Left renal pelvis (tissue), 4 donors: ENCODE measurements around the gene CCNY. TPM values are rescaled to one million over a fixed set of nuclear protein-coding genes. Genes with fewer than 3 reads are reported as not detected.

Experiments
- DNase-seq, 4 donors: peaks; one replicate each; pipeline ENCODE4 v3.0.0-alpha.2; 2013; ENCODE audit warnings: low read depth in 4 of 4, low spot score in 3 of 4
- polyA plus RNA-seq, 4 donors: library from polyadenylated mRNA; unstranded; fragments of 120-200 nt; gene quantifications; one replicate each; pipeline ENCODE4 v1.2.1, GENCODE V29; 2013; ENCODE audit not compliant: insufficient read length in 4 of 4

The CCNY gene
- polyA plus RNA-seq, 4 donors: 91.7 to 114 (median 110) TPM

DNA sequence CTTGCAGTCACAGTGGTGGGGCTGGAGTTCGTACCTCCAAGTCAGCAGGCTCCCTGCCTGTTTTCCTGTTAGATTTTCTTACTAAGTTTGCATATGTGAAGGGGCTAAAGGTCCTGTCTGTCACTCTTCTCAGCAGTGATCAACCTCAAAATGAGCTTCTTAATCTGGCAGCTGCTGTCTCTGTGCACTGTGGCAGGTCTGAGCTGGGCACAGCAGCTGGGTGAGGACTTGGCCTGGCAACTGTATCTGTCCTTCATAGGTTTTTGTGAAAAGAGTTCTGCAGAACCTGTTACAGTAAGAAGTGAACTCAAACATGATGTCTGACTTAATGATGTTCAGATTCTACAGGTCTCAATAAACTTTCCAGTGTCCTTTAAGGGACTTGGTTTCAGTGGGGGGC is 237.5 kb downstream of the CCNY start:
- no peak for DNase-seq

DNA sequence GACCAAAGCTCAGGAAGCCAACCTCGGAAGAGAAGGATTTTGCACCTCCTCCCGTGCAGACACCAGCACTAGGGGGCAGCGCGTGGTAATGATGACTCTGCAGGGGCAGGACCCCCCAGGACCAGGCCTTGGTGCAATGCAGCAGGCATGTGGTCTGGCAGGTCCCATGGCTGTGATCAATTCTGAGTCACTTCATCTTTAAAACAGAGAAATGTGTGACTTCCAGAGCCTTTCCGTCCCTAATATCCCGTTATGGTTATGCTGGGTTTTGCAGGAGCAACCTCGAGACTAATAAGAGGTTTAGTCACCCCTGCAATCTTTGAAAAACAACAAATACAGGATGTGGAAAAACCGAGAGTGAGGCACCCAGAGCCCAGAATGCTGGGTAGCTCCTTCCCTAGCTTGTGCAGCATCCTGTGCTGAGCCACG is 238.6 kb downstream of the CCNY start:
- DNase-seq: no peak

GRCh38 chr10:35575640-35576039 is 239.3 kb downstream of the CCNY start:
- no peak for DNase-seq

DNA sequence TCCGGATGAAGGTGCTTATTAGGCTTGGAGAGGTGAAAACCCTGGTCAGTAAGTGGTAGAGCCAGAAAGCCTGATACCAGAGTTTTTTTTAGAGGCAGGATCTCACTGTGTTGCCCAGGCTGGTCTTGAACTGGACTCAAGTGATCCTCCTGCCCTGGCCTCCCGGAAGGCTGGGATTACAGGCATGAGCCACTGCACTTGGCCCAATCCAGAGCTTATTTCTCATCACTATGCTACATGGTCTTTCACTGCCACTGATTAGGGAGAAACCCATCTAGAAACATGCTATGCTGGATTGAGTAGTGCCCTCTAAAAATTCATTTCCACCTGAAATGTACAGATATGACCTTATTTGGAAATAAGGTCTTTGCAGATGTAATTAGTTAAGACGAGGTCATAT is 240.4 kb downstream of the CCNY start:
- DNase-seq: no peak

GRCh38 chr10:35577926-35578617 is 241.8 kb downstream of the CCNY start:
- DNase-seq: no peak

- DNase-seq: no peak
Measured at GRCh38 chr10:35578618-35578956, 242.3 kb downstream of the CCNY start.

- no peak for DNase-seq
Measured at GRCh38 chr10:35579116-35579515, 242.8 kb downstream of the CCNY start.

DNA sequence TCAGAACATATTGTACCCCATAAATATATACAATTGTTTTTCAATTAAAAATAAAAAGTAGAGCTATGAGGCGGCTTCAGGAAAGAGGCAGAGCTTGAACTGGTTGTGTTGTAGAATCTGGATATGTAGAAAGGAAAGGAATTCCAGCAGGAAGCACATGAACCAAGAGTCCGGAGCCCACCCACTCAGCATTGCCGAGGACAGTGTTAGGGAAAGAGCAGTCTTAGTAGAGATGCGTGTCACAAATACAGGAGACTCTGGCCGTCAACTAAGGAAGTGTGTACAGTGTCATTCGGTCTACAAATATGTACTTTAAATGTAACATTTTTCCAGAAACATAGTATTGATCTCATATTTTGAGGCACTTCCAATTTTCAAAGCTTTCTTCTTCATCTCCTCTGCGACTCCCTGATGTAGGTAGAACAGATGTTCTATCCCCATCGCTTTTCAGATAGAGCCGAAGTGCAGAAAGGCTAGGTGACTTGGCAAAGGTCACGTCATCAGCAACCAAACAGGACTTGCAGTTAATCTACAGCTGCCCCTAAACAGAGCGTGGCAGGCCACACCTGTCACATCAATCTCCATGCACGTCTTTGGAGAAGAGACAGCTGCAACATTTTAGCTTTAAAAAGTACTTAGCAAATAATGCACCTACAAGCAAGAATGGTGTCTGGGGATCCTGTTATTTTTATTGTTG is 243.6 kb downstream of the CCNY start:
- DNase-seq: no peak

DNA sequence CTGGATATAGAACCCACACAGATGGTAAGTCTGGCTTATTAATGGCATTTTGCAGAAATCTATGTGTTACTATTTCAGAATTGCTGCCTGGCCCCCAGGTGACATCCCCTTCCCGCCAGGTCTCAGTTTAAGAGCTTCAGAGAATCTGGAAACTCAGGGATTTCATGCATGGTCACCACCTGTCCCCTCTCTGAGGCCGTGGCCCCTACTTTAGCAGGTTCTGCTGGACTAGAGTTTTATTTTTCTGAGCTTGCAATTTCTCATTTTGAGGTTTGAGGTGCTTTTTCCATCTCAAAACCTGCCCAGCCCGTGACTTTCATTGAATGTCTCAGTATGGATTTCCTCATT is 244.1 kb downstream of the CCNY start:
- no peak for DNase-seq

DNA sequence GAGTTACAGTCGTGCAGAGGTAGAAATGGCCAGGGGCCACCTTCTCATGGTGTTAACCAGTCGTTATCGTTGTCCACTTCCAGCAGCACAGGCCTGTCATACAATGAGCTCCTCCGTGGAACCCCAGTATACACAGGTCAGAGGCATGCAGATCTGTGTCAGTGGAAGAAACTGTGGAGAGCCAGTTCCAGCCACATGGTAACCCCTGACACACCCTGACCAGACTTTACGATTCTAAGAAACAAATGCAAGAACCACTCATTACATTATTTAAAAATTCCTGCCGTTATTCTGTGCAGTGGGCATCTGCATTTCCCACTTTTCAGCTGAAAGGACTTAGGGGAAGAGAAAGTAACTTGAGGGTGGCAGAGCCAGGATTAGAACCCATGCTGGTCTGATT is 245.3 kb downstream of the CCNY start:
- no peak for DNase-seq

- no peak for DNase-seq
Measured at GRCh38 chr10:35584946-35585345, 248.6 kb downstream of the CCNY start.

GRCh38 chr10:35585356-35585755 is 249.0 kb downstream of the CCNY start:
- no peak for DNase-seq

DNA sequence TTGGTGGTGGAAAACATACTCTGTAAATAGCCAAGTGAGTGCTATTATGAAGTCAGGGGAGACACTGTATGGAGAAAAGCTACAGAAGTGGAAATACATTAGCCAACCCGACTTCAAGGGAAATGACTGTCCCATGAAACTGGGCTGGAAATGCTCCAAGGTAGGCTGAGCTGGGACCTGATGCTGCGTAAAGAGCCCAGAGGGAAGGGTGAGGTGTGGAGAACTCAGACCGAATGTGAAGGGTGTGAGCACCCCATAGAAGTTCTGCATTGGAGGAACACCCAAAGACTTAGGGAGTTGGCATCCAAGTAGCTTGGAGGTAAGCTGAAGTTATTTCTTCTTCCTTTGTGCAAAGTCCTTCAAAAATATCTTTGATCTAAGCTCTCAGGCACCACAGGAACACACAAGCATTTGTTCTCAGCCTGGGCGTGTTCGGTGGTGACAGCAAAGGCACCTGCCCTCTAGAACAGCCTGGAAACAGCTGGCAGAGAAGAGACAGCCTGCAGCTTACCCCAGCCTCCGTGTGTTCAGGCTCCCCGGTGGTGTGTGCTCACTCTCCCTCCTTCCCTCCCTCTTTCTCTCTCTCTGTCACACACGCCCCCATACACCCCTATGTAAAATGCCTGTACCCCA is 249.7 kb downstream of the CCNY start:
- no peak for DNase-seq

GRCh38 chr10:35588836-35589235 is 252.5 kb downstream of the CCNY start:
- no peak for DNase-seq

GRCh38 chr10:35592441-35592840 is 256.1 kb downstream of the CCNY start:
- no peak for DNase-seq

GRCh38 chr10:35594115-35595079 is 258.1 kb downstream of the CCNY start:
- no peak for DNase-seq

GRCh38 chr10:35595106-35595505 is 258.8 kb downstream of the CCNY start:
- no peak for DNase-seq

GRCh38 chr10:35598379-35598778 is 262.1 kb downstream of the CCNY start:
- no peak for DNase-seq

GRCh38 chr10:35600193-35600592 is 263.9 kb downstream of the CCNY start:
- no peak for DNase-seq

- DNase-seq: no peak
Measured at GRCh38 chr10:35605191-35605590, 268.9 kb downstream of the CCNY start, which contains the start of gene GJD4. Gene GJD4 (plus strand): TSS chr10:35605341. CDS start chr10:35605568, 227 bp downstream.

DNA sequence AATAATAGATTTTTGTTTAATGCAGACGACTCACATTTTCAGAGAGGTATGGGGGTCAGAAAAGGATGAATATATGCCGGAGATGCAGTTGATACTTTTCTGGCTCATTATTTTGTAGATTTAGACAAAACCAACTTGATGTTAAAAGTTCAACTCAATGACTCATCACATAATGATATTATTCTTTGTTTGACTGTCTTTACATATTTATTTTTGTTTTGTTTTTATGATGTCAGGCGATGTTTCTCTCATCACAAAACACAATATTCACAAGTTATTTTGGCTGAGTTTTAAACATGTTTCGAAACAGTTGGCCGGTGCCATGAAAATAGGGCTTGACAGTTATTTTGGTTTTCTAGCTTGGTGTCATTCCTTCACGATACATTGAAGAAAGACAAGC is 270.1 kb downstream of the CCNY start:
- no peak for DNase-seq
